ENCODE measurements around the gene NPLOC4.

- TF ChIP-seq CTCF (IDR thresholded peaks at IDR 0.05) (no peak), POLR2A (IDR thresholded peaks at IDR 0.05) (no peak)
Observed at GRCh38 chr17:81576621-81577277, 60.2 kb downstream of the NPLOC4 start.
